Measurements from ENCODE around the gene PZP.

DNA sequence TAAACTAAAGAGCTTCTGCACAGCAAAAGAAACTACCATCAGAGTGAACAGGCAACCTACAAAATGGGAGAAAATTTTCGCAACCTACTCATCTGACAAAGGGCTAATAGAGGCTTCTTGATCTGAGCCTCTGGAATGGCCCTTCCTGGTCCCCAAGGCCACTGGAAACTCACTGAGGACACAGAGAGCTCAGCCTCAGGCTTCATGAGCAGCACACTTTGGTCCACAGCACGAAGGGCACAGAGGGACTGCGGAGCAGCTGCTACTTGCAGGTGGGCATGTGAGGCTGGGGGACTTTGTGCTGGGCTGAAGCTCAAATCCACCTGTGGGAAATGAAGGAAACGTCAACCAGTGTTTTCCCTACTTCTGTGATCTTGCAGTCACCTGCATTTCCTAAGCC lies 27.4 kb downstream of the PZP start:
- TF ChIP-seq, protein P1, sequence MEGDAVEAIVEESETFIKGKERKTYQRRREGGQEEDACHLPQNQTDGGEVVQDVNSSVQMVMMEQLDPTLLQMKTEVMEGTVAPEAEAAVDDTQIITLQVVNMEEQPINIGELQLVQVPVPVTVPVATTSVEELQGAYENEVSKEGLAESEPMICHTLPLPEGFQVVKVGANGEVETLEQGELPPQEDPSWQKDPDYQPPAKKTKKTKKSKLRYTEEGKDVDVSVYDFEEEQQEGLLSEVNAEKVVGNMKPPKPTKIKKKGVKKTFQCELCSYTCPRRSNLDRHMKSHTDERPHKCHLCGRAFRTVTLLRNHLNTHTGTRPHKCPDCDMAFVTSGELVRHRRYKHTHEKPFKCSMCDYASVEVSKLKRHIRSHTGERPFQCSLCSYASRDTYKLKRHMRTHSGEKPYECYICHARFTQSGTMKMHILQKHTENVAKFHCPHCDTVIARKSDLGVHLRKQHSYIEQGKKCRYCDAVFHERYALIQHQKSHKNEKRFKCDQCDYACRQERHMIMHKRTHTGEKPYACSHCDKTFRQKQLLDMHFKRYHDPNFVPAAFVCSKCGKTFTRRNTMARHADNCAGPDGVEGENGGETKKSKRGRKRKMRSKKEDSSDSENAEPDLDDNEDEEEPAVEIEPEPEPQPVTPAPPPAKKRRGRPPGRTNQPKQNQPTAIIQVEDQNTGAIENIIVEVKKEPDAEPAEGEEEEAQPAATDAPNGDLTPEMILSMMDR (IDR thresholded peaks at IDR 0.05): no peak
- TF ChIP-seq POLR2A (IDR thresholded peaks at IDR 0.05): no peak
